ENCODE measurements around the gene ANKRD33B.

- TF ChIP-seq CTCF (conservative IDR thresholded peaks at IDR 0.05; ENCODE audit: low read depth, low read length) (no peak), EZH2 (IDR thresholded peaks at IDR 0.05; ENCODE audit: low read length, unreplicated experiment) (no peak), EZH2phosphoT487 (IDR thresholded peaks at IDR 0.05; ENCODE audit: borderline replicate concordance, low read length) (no peak)
Measured at GRCh38 chr5:10660135-10660534, 96.3 kb downstream of the ANKRD33B start.

Measured in PC-3 (cell line).